ACHN (cell line): ENCODE results near the gene GGA1.

ENCODE experiments used
- DNase-seq: peaks from one replicate; pipeline ENCODE4 v3.0.0-alpha.2; 2015
- in situ Hi-C: cut with HindIII; loops from 2 replicates; pipeline ENCODE4 v1.10.0; 2017; ENCODE audit warnings: low sequenced_read_pairs, low pct_ligation_motif_present, low pct_unique_long_range_greater_than_20kb

Gene GGA1

GRCh38 chr22:37678372-37678771 lies 69.7 kb downstream of the GGA1 start:
- no peak for DNase-seq
- in situ Hi-C loops: no loop called here

- DNase-seq: no peak
- in situ Hi-C loops: no loop called here
These were observed 71.0 kb downstream of the GGA1 start for GRCh38 chr22:37679670-37680069.

GRCh38 chr22:37680191-37680851 lies 71.7 kb downstream of the GGA1 start:
- in situ Hi-C loops: no loop called here
- no peak for DNase-seq

GRCh38 chr22:37681001-37681424 lies 72.4 kb downstream of the GGA1 start:
- in situ Hi-C loops: no loop called here
- no peak for DNase-seq

- in situ Hi-C loops: no loop called here
- DNase-seq: peak; percentile 65
These were observed 73.0 kb downstream of the GGA1 start for GRCh38 chr22:37681556-37682049.
